Ovary (tissue), 9 donors: ENCODE results near the gene TBX1. TPM values are rescaled to one million over a fixed set of nuclear protein-coding genes. Genes with fewer than 3 reads are reported as not detected.

Source experiments
- DNase-seq, 5 donors: peaks; one replicate each; pipeline ENCODE4 v3.0.0-alpha.2; 2019 to 2020
- H3K27ac ChIP-seq, 2 donors: fragments of 200-600 bp; one replicate each; pipeline versions ENCODE4 v1.5.1 to v1.8.0; 2019 to 2022
- H3K27me3 ChIP-seq: fragments of 200-600 bp; one replicate; pipeline ENCODE4 v1.8.0; 2022
- H3K36me3 ChIP-seq: fragments of 200-600 bp; sonication (generic); one replicate; pipeline ENCODE4 v1.5.1; 2019
- H3K4me1 ChIP-seq: one replicate; pipeline ENCODE4 v1.8.1; 2013; ENCODE audit warnings: mild to moderate bottlenecking, moderate library complexity; ENCODE audit not compliant: insufficient read depth
- H3K4me3 ChIP-seq: fragments of 200-600 bp; sonication (generic); one replicate; pipeline ENCODE4 v1.5.1; 2017
- H3K9me3 ChIP-seq, 2 donors: fragments of 200-600 bp in 1 of 2; sonication (generic) in 1 of 2; one replicate each; pipeline versions ENCODE4 v1.5.1 to v1.8.1; 2013 to 2019; ENCODE audit warnings: mild to moderate bottlenecking in 1 of 2, moderate library complexity in 1 of 2
- CTCF ChIP-seq, 3 donors: fragments of 450-650 bp in 2 of 3; fragments of 200-600 bp in 1 of 3; IDR thresholded peaks; one replicate each; pipeline versions ENCODE4 v1.5.1 to v1.8.0; 2016 to 2022; ENCODE audit warnings: antibody characterized with exemption in 3 of 3, mild to moderate bottlenecking in 1 of 3
- EP300 ChIP-seq: sonication (generic); formaldehyde crosslinking; IDR thresholded peaks from one replicate; pipeline ENCODE4 v1.6.1; 2017; ENCODE audit warnings: antibody characterized with exemption
- POLR2A ChIP-seq: fragments of 450-650 bp; IDR thresholded peaks from one replicate; pipeline ENCODE4 v1.6.1; 2017; ENCODE audit warnings: antibody characterized with exemption, mild to moderate bottlenecking, moderate library complexity
- WGBS, 3 donors: extraction: QIAGEN DNeasy Blood & Tissue Kit in 1 of 3; methylation state at CpG; one replicate each; pipeline versions ENCODE4 v1.1.5 to v1.1.7; 2013 to 2017; 5-methylcytosine and 5-hydroxymethylcytosine counted together
- intact Hi-C, 4 donors: fragments of 100-400 bp; cut with DNase I; formaldehyde crosslinking; loops; one replicate each; pipeline versions ENCODE4 v1.11.0 to v1.15.1; 2022 to 2023
- polyA plus RNA-seq, 2 donors: library from polyadenylated mRNA; stranded (reverse); fragments of 200-250 nt in 1 of 2; fragments of 350-450 nt in 1 of 2; fragmentation: Illumina TruSeq in 1 of 2; extraction: RNeasy Lipid Tissue Mini Kit (QIAGEN cat#74804) in 1 of 2; gene quantifications; one replicate each; pipeline ENCODE4 v1.2.3, GENCODE V29; 2013 to 2014
- total RNA-seq, 7 donors: library from RNA; depleted of rRNA in 2 of 7; stranded (reverse); fragments of >200 nt in 2 of 7; fragmentation: NEBNext Ultra II Directional in 3 of 7; extraction: Animal tissue kit (Norgen Biotek cat#: 25700) in 3 of 7; gene quantifications; one replicate each; pipeline versions ENCODE4 v1.1.0 to v1.2.4, GENCODE V29; 2016 to 2023
- donor health status: DM: no; HTN: no; CAD: no; lungs with moderate emphysema.
- donor health status: DM: no; HTN: no; CAD: no.
- donor health status: Bipolar disorder and iron deficiency.
- donor health status: DM: yes; HTN: yes; CAD: no.
- donor health status: DM: no; HTN: no; CAD: no.
- donor health status: DM: yes; HTN: yes; CAD: no.

The TBX1 gene
- total and polyA plus RNA-seq, 9 donors = 1.2 to 23.8 (median 2.9) TPM; not detected in 1

DNA sequence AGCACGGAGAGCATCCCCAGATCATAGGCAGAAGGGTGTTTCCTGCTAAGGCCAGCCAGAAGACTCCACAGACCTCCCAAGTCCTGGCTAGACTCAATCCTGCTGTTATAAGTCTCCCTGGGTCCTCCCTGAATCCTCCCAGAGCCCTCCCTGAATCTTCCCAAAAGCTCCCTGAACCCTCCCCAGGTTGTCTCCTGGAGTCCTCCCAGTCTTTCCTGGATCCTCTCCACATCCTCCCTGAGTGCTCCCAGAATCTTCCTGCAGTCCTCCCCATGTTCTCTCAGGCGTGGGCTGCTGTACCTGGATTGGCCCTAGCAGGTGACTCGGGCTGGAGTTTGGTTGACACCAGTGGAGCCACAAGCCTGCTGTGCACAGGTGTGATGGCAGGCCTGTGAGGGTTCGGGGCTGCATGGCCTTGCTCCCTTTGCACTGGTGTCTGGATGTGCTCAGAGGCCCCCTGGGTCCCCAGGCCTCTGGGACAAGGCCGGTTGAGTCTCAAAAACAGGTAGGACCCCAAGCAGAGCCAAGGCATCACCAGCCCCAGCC, 25.7 kb upstream of the TBX1 start:
- Histone ChIP-seq H3K4me1 (no peaks in the 10 kb centered on the region), H3K4me3 (no peak overlapping the region), H3K9me3 (no peaks in the 10 kb centered on the region), H3K36me3 (no peaks in the 10 kb centered on the region), H3K27me3 (no peaks in the 10 kb centered on the region), H3K27ac (no peak overlapping the region)
- no peak for TF ChIP-seq EP300
- TF ChIP-seq POLR2A = no peak
- no peak for TF ChIP-seq CTCF (IDR thresholded peaks at IDR 0.05)
- no peak for DNase-seq
- WGBS, 3 donors = 85 to 93% (median 89%) methylated on average over 5 of the region's 5 CpGs
- intact Hi-C loops = loop anchor here in 2 of 4 donors (5.0 kb wide), 2 partner anchors 177 to 282 kb away; partner anchors contain the start of gene ARVCF (in 1 of the 2)

DNA sequence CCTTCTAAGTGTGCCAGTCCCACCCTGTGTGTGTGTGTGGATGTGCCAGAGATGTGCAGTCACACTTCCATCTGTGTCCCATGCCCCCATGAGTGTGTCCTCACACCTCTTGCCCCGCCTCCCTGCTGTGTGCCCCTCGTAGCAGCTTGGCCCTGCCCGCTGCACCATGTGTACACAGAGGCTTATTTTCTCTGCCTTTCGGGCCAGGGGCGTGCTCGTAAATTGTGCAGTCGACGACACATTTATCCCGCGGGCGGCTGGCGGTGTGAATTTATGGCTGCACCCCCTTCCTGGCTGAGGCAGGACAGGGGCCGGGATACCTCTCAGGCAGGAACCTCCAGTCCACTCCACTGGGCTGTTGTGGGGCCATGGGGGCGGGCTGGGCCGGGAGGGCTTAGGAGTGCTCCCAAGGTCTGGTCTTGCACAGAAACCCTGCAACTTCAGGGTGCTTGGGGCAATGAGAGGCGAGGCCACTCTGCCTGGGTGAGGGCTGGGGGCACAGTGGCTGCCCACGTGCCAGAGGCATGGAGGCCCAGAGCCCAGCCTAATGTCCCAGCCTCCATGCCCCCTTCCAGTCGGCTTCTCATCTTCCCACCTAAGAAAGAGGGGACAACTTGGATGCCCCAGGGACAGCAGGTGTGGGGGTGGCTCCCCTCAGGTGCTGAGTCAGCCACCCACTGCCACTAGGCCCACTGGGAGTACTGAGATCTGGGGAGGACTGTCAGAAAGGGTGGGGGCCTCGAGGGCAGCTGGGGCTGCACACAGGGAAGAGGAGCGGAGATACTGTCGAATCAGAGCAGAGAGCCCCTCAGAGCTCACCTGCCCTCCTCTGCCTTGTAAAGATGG, 24.7 kb upstream of the TBX1 start:
- Histone ChIP-seq H3K4me3 (no peak overlapping the region), H3K36me3 (no peaks in the 10 kb centered on the region), H3K4me1 (no peaks in the 10 kb centered on the region), H3K27ac (no peak overlapping the region), H3K27me3 (no peaks in the 10 kb centered on the region), H3K9me3 (no peaks in the 10 kb centered on the region)
- WGBS, 3 donors = 80 to 87% (median 84%) methylated on average over 21 of the region's 21 CpGs
- intact Hi-C loops = no loop called here
- DNase-seq = no peak
- TF ChIP-seq CTCF (IDR thresholded peaks at IDR 0.05) (no peak), POLR2A (no peak), EP300 (no peak)

GRCh38 chr22:19737846-19738663, 22.5 kb upstream of the TBX1 start:
- Histone ChIP-seq H3K36me3 (no peaks in the 10 kb centered on the region), H3K9me3 (no peaks in the 10 kb centered on the region), H3K4me1 (no peaks in the 10 kb centered on the region), H3K27ac (no peak overlapping the region), H3K27me3 (no peaks in the 10 kb centered on the region), H3K4me3 (no peak overlapping the region)
- 70 to 75% (median 72%) methylated on average over 12 to 17 of the region's 17 CpGs for WGBS, 3 donors
- intact Hi-C loops = no loop called here
- no peak for TF ChIP-seq CTCF (IDR thresholded peaks at IDR 0.05)
- DNase-seq = no peak

GRCh38 chr22:19738664-19739447, 21.7 kb upstream of the TBX1 start:
- Histone ChIP-seq H3K27ac (no peak overlapping the region), H3K9me3 (no peaks in the 10 kb centered on the region), H3K27me3 (no peaks in the 10 kb centered on the region), H3K4me3 (no peak overlapping the region), H3K36me3 (no peaks in the 10 kb centered on the region), H3K4me1 (no peaks in the 10 kb centered on the region)
- TF ChIP-seq EP300 (no peak), POLR2A (no peak), CTCF (IDR thresholded peaks at IDR 0.05) (no peak)
- DNase-seq = no peak
- intact Hi-C loops = no loop called here
- 61 to 66% (median 63%) methylated on average over 31 of the region's 31 CpGs for WGBS, 3 donors
